Measurements from ENCODE around the gene WDR70.

DNA sequence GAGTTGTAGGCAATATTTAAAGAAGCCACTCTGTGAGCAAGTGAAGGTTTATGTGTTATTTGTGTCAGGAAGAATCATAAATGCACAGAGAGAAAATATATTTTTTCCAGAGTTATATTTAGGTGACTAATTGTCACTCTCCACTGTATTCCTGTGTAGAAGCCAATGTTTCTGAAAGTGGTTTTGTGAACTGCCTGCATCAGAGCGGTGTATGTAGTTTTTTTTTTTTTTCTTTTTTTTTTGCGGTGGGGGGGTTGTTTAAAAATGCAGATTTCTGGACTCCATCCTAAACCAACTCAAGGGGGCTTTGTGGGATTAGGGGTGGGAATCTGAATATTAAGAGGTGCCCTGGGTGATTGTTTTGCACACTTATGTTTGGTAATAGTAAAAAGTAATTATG lies 357.3 kb downstream of the WDR70 start:
- TF ChIP-seq POLR2A (IDR thresholded peaks at IDR 0.05; ENCODE audit: low read depth, low read length) (no peak), POLR2AphosphoS5 (IDR thresholded peaks at IDR 0.05; ENCODE audit: insufficient read depth, low read depth, low read length) (no peak), EZH2 (IDR thresholded peaks at IDR 0.05; ENCODE audit: borderline replicate concordance, low read depth, low read length, severe bottlenecking) (no peak), CTCF (IDR thresholded peaks at IDR 0.05; ENCODE audit: extremely low read depth in 1 of 2, insufficient read depth in 1 of 2, low read depth in 1 of 2, low read length in 2 of 2) (no peak), JUN (IDR thresholded peaks at IDR 0.05; ENCODE audit: borderline replicate concordance, insufficient read depth, insufficient read length, low read depth) (no peak), GATA2 (IDR thresholded peaks at IDR 0.05; ENCODE audit: insufficient read depth, insufficient read length, low read depth, low read length) (no peak)
- TF ChIP-seq, protein P1, sequence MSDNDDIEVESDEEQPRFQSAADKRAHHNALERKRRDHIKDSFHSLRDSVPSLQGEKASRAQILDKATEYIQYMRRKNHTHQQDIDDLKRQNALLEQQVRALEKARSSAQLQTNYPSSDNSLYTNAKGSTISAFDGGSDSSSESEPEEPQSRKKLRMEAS (IDR thresholded peaks at IDR 0.05; ENCODE audit: insufficient read depth, insufficient read length), result no peak
